ENCODE results near the gene REPIN1. TPM values are rescaled to one million over a fixed set of nuclear protein-coding genes. Genes with fewer than 3 reads are reported as not detected.

The REPIN1 gene
- total RNA-seq, 4 donors from 2014 or later = 182 to 414 (median 247) TPM

- H3K36me3 ChIP-seq = no peaks in the 10 kb centered on the region
- DNase-seq = peak; percentile 15
- no peaks in the 10 kb centered on the region for H3K27me3 ChIP-seq
- TF ChIP-seq CTCF (IDR thresholded peaks at IDR 0.05) (no peak), POLR2A (IDR thresholded peaks at IDR 0.05) (no peak), EP300 (IDR thresholded peaks at IDR 0.05; ENCODE audit: low read depth) (no peak), POLR2AphosphoS5 (IDR thresholded peaks at IDR 0.05) (no peak)
- H3K27ac ChIP-seq = peak overlapping the region; percentile 95 to 99 (median 98)
- intact Hi-C loops (cut with DNase I; ENCODE audit: low total_unique reads) (no loop called here), in situ Hi-C loops (cut with MboI; ENCODE audit: low pct_ligation_motif_present in 1 of 4, low pct_unique_long_range_greater_than_20kb in 1 of 4, low sequenced_read_pairs in 3 of 4) (loop anchor here in 3 of 4 donors (25.0 kb wide), 1 partner anchor 92 kb away; the partner anchor contains the start of genes ACTR3C (in 3 of the 3) and LRRC61 (in 3 of the 3))
- H3K9me3 ChIP-seq = no peaks in the 10 kb centered on the region
- 22 to 25% methylated on average over 15 to 16 of the region's 16 CpGs for WGBS, 2 donors (ENCODE audit: low coverage in 1 of 2)
- peak overlapping the region; percentile 52 to 88 (median 63) for H3K4me3 ChIP-seq
- peaks cover 8 to 45% (median 41%) of the 10 kb centered on the region in 4 donors for H3K4me1 ChIP-seq
Observed at GRCh38 chr7:150404172-150404804, 35.7 kb downstream of the REPIN1 start.

- 1% methylated on average over 27 of the region's 86 CpGs; no CpG with 5 or more reads in 1 of the 2 donors for WGBS, 2 donors (ENCODE audit: low coverage in 1 of 2)
- DNase-seq = peak; percentile 92
Observed at GRCh38 chr7:150404805-150405583, 36.4 kb downstream of the REPIN1 start.

DNA sequence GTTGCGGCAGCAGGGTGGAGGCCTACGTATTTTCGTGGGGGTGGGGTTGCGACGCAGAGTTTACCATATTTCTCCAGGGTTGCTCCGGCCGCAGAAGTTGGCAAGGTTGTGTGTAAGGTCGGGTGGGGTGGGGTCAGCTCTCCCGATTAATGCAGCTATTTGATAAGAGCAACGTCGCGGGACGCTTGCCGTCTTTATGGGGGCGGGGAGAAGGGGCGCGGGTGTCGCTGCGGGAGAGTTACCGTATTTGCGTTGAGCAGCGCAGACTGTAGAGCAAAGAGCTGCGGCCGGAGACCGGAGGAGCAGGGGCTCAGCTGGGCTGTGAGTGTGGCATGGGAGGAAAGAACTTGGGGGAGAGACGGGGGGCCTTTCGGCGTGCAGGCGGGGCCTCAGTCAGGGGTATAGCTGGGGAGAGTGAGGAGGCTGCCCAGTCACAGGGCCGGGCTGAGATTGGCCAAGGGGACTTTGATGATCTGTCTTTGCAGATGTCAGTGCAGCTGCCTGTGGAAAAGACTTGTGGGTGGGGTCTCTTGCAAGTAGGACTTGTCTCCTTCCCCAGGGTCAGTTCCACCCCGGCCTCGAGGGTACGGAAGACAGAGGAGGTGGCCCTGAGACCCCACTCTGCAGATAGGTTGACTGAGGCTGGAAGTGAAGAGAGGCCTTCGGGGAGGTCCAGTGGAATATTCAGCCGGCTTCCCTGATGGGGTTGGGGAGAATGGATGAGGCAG is 37.1 kb downstream of the REPIN1 start:
- H3K36me3 ChIP-seq = no peaks in the 10 kb centered on the region
- no peak for TF ChIP-seq POLR2A (IDR thresholded peaks at IDR 0.05)
- TF ChIP-seq POLR2AphosphoS5 (IDR thresholded peaks at IDR 0.05) = no peak
- peak in 1 of 5 experiments; percentile 2 for TF ChIP-seq CTCF (IDR thresholded peaks at IDR 0.05)
- H3K4me1 ChIP-seq = peaks cover 8 to 45% (median 41%) of the 10 kb centered on the region in 4 donors
- H3K27ac ChIP-seq = peak overlapping the region; percentile 95 to 99 (median 98)
- intact Hi-C loops (cut with DNase I; ENCODE audit: low total_unique reads) (no loop called here), in situ Hi-C loops (cut with MboI; ENCODE audit: low pct_ligation_motif_present in 1 of 4, low pct_unique_long_range_greater_than_20kb in 1 of 4, low sequenced_read_pairs in 3 of 4) (loop anchor here in 3 of 4 donors (25.0 kb wide), 1 partner anchor 93 kb away; the partner anchor contains the start of genes ACTR3C (in 3 of the 3) and LRRC61 (in 3 of the 3))
- H3K27me3 ChIP-seq = no peaks in the 10 kb centered on the region
- H3K9me3 ChIP-seq = no peaks in the 10 kb centered on the region
- peak; percentile 51 for DNase-seq
- peak overlapping the region; percentile 52 to 88 (median 63) for H3K4me3 ChIP-seq
- 0 to 3% methylated on average over 14 to 35 of the region's 35 CpGs for WGBS, 2 donors (ENCODE audit: low coverage in 1 of 2)

More at GRCh38 chr7:150404805-150405583, 36.4 kb downstream of the REPIN1 start:
- no peaks in the 10 kb centered on the region for H3K9me3 ChIP-seq
- H3K4me1 ChIP-seq = peaks cover 8 to 45% (median 41%) of the 10 kb centered on the region in 4 donors
- H3K27me3 ChIP-seq = no peaks in the 10 kb centered on the region
- intact Hi-C loops (cut with DNase I; ENCODE audit: low total_unique reads) = no loop called here
- no peaks in the 10 kb centered on the region for H3K36me3 ChIP-seq
- peak overlapping the region; percentile 52 to 88 (median 63) for H3K4me3 ChIP-seq
- peak overlapping the region; percentile 95 to 99 (median 98) for H3K27ac ChIP-seq
- peak; percentile 70 to 90 (median 86) for TF ChIP-seq POLR2AphosphoS5 (IDR thresholded peaks at IDR 0.05)
- no peak for TF ChIP-seq EP300 (IDR thresholded peaks at IDR 0.05; ENCODE audit: low read depth)
- peak in 3 of 5 experiments; percentile 13 to 33 (median 31) for TF ChIP-seq CTCF (IDR thresholded peaks at IDR 0.05)
- peak; percentile 86 for TF ChIP-seq POLR2A (IDR thresholded peaks at IDR 0.05)
- in situ Hi-C loops (cut with MboI; ENCODE audit: low pct_ligation_motif_present in 1 of 4, low pct_unique_long_range_greater_than_20kb in 1 of 4, low sequenced_read_pairs in 3 of 4) = loop anchor here in 3 of 4 donors (25.0 kb wide), 1 partner anchor 93 kb away; the partner anchor contains the start of genes ACTR3C (in 3 of the 3) and LRRC61 (in 3 of the 3)
